SK-N-SH (cell line): ENCODE data around the gene ZNF474. TPM values are rescaled to one million over a fixed set of nuclear protein-coding genes. Genes with fewer than 3 reads are reported as not detected.

Source experiments
- CTCF ChIP-seq: fragments of 200-600 bp; sonication (generic); IDR thresholded peaks from 2 replicates; pipeline ENCODE4 v1.6.1; 2017; ENCODE audit warnings: antibody characterized with exemption, mild to moderate bottlenecking, moderate library complexity
- EP300 ChIP-seq, 2 experiments: IDR thresholded peaks; 2 replicates each; pipeline versions ENCODE4 v1.4.0 to v1.6.1; 2012; ENCODE audit warnings: borderline replicate concordance in 1 of 2, low read depth in 1 of 2, low read length in 1 of 2
- FOSL2 ChIP-seq: IDR thresholded peaks from 2 replicates; pipeline ENCODE4 v1.4.0; 2012; ENCODE audit warnings: low read depth, mild to moderate bottlenecking, moderate library complexity, borderline replicate concordance
- FOXJ3 ChIP-seq: sonication (generic); formaldehyde crosslinking; IDR thresholded peaks from 2 replicates; pipeline ENCODE4 v1.5.1; 2020; ENCODE audit warnings: mild to moderate bottlenecking, missing genetic modification reagents
- GABPA ChIP-seq: IDR thresholded peaks from 2 replicates; pipeline ENCODE4 v1.4.0; 2012; ENCODE audit warnings: low read depth, mild to moderate bottlenecking
- GATA2 ChIP-seq: sonication (generic); formaldehyde crosslinking; IDR thresholded peaks from 2 replicates; pipeline ENCODE4 v1.5.0; 2020; ENCODE audit warnings: mild to moderate bottlenecking, missing genetic modification reagents
- IRF3 ChIP-seq: fragments of 150-350 bp; IDR thresholded peaks from 2 replicates; pipeline ENCODE4 v1.6.1; 2016; ENCODE audit warnings: mild to moderate bottlenecking, low read depth, low read length
- MXI1 ChIP-seq: IDR thresholded peaks from 2 replicates; pipeline ENCODE4 v1.6.1; 2012; ENCODE audit warnings: mild to moderate bottlenecking, low read depth, low read length, improper control_type of control experiment
- NRF1 ChIP-seq: IDR thresholded peaks from 2 replicates; pipeline ENCODE4 v1.6.1; 2012; ENCODE audit warnings: low read depth, mild to moderate bottlenecking, low read length
- POLR2AphosphoS5 ChIP-seq: IDR thresholded peaks from 2 replicates; pipeline ENCODE4 v1.6.1; 2012; ENCODE audit warnings: low read depth, low read length
- RAD21 ChIP-seq: IDR thresholded peaks from 2 replicates; pipeline ENCODE4 v1.6.1; 2012; ENCODE audit warnings: mild to moderate bottlenecking, low read length
- TCF12 ChIP-seq: IDR thresholded peaks from 2 replicates; pipeline ENCODE4 v1.4.0; 2012
- ZBTB33 ChIP-seq: IDR thresholded peaks from 2 replicates; pipeline ENCODE4 v1.4.0; 2012; ENCODE audit warnings: low read depth, borderline replicate concordance
- polyA plus RNA-seq, 3 experiments: library from polyadenylated mRNA; depleted of rRNA; stranded (reverse); fragments of >200 nt; gene quantifications; 2 replicates each; pipeline ENCODE4 v1.2.3, GENCODE V29; 2012
- TF ChIP-seq, protein P1 (sequence below): IDR thresholded peaks from 2 replicates; pipeline ENCODE4; 2012
- TF ChIP-seq, protein P2 (sequence below): fragments of 150-350 bp; IDR thresholded peaks from 2 replicates; pipeline ENCODE4 v1.6.1; 2017; ENCODE audit warnings: antibody characterized with exemption, low read length, low read depth, borderline replicate concordance

Gene ZNF474
- polyA plus RNA-seq, 1 of the 3 experiments (the other 2 are of a cell fraction): 0.08 TPM

DNA sequence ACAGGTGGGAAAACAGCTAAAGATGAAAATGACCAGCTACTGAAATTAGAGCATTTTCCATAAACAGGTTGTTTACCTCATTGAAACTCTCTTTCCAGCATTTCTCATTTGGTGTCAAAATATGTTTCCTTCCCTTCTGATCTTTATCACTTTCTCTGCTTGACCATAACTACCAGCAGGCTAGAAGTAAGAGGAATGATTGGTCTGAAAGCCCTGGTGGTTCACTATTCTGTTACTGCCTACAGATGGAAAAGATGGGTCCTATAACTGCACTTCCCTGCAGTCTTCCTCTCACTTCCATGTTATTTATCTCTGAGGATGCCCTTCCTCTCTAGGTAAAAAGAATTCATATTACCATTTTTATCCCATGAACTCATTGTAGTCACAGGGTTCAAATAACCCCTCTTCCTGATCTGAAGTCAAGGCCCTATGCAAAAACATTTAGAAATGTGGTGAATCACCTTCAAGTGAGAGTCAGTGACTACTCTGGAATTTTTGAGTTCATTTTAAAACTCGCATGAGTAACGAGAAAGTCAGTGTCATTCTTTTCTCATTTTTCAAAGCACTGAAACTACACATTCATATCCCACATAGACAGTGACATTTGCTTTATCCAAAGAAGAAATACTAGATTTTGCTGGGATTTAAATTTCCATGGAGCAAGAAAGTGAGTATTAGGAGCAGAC is 51.7 kb downstream of the ZNF474 start (continued):
- TF ChIP-seq RAD21 (no peak), GABPA (no peak), IRF3 (no peak), TCF12 (peak; percentile 83), FOSL2 (peak; percentile 92), EP300 (IDR thresholded peaks at IDR 0.05; ENCODE audit: borderline replicate concordance in 1 of 2, low read depth in 1 of 2, low read length in 1 of 2) (peak in 1 of 2 experiments; percentile 87; a peak in 2 of 4 replicates), FOXJ3 (CRISPR knock-in tag) (no peak), NRF1 (no peak), MXI1 (no peak), ZBTB33 (peak; percentile 55; the same call in 1 of the 2 replicates), CTCF (no peak), GATA2 (no peak), POLR2AphosphoS5 (peak; percentile 77)
- TF ChIP-seq, protein P1, sequence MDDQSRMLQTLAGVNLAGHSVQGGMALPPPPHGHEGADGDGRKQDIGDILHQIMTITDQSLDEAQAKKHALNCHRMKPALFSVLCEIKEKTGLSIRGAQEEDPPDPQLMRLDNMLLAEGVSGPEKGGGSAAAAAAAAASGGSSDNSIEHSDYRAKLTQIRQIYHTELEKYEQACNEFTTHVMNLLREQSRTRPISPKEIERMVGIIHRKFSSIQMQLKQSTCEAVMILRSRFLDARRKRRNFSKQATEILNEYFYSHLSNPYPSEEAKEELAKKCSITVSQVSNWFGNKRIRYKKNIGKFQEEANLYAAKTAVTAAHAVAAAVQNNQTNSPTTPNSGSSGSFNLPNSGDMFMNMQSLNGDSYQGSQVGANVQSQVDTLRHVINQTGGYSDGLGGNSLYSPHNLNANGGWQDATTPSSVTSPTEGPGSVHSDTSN: peak; percentile 78
- TF ChIP-seq, protein P2, sequence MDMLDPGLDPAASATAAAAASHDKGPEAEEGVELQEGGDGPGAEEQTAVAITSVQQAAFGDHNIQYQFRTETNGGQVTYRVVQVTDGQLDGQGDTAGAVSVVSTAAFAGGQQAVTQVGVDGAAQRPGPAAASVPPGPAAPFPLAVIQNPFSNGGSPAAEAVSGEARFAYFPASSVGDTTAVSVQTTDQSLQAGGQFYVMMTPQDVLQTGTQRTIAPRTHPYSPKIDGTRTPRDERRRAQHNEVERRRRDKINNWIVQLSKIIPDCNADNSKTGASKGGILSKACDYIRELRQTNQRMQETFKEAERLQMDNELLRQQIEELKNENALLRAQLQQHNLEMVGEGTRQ: no peak
